Left lung (tissue), 10 donors: ENCODE measurements around the gene FOXD1. TPM values are rescaled to one million over a fixed set of nuclear protein-coding genes. Genes with fewer than 3 reads are reported as not detected.
"Not testable (repeated sequence)": the region's sequence is repeated elsewhere in the genome, so short reads cannot be mapped to it uniquely, and the experiment has no call there.

Source experiments
- ATAC-seq: fragments of 200-7000 bp; cut with Tn5 transposase; one replicate; pipeline ENCODE4 v1.9.1; 2020; ENCODE audit warnings: moderate library complexity
- DNase-seq, 4 donors: peaks; one replicate each; pipeline ENCODE4 v3.0.0-alpha.2; 2013 to 2020
- H3K27ac ChIP-seq, 2 donors: fragments of 200-600 bp; sonication (generic) in 1 of 2; one replicate each; pipeline versions ENCODE4 v1.5.0 to v1.8.0; 2020 to 2021
- H3K27me3 ChIP-seq, 2 donors: fragments of 200-600 bp; sonication (generic) in 1 of 2; one replicate each; pipeline versions ENCODE4 v1.5.0 to v1.8.0; 2020 to 2021
- H3K36me3 ChIP-seq, 2 donors: fragments of 200-600 bp; sonication (generic) in 1 of 2; one replicate each; pipeline versions ENCODE4 v1.5.0 to v1.8.0; 2020 to 2021
- H3K4me1 ChIP-seq, 2 donors: fragments of 200-600 bp; one replicate each; pipeline ENCODE4 v1.8.0; 2021
- H3K4me3 ChIP-seq, 2 donors: fragments of 200-600 bp; sonication (generic) in 1 of 2; one replicate each; pipeline versions ENCODE4 v1.5.0 to v1.8.0; 2020 to 2021; ENCODE audit warnings: mild to moderate bottlenecking in 1 of 2
- H3K9me3 ChIP-seq, 2 donors: fragments of 200-600 bp; sonication (generic) in 1 of 2; one replicate each; pipeline versions ENCODE4 v1.5.0 to v1.8.0; 2020 to 2021
- intact Hi-C, 2 donors: fragments of 100-400 bp; cut with DNase I; formaldehyde crosslinking; loops; one replicate each; pipeline versions ENCODE4 v1.11.2 to v1.14.2; 2022
- polyA plus RNA-seq, 6 donors: library from polyadenylated mRNA; unstranded; fragments of 120-200 nt; gene quantifications; one replicate each; pipeline ENCODE4 v1.2.1, GENCODE V29; 2013; ENCODE audit not compliant: insufficient read length in 6 of 6
- total RNA-seq, 2 donors: library from RNA; stranded (reverse); fragmentation: NEBNext Ultra II Directional; extraction: Animal tissue kit (Norgen Biotek cat#: 25700); gene quantifications; one replicate each; pipeline ENCODE4 v1.2.1, GENCODE V29; 2021
- TF ChIP-seq, protein P1 (sequence below), 2 donors: fragments of 200-600 bp; sonication (generic) in 1 of 2; IDR thresholded peaks; one replicate each; pipeline versions ENCODE4 v1.5.0 to v1.8.0; 2021; ENCODE audit warnings: antibody characterized with exemption in 2 of 2
- donor health status: DM: no; HTN: yes; CAD: no.
- donor health status: DM: no; HTN: no; CAD: no.

The FOXD1 gene
- total and polyA plus RNA-seq, 8 donors, result 0.09 to 0.29 (median 0.10) TPM; not detected in 4

DNA sequence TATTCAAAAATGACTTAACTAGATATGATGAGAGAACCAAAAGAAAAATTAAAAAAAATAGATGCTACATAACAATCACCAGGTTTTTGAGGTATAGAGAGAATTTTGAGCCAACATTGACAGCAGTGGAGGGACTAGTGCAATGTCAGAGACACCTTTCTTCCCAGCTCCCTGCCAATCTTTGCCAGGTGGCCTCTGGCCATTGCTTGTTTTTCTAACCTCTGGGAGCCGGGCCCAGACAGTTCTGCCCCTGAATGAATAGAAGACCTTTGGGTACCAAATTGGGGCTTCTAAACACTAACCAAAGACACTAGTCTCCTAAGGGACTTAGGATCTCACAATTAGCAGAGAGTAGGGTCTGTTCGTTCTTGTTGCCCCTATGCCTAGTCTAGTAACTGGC lies 33.4 kb downstream of the FOXD1 start:
- intact Hi-C loops, result no loop called here
- Histone ChIP-seq H3K27me3 (peaks cover 71 to 99% of the 10 kb centered on the region in 2 donors), H3K36me3 (no peaks in the 10 kb centered on the region), H3K27ac (no peak overlapping the region), H3K4me1 (peaks cover 8 to 9% of the 10 kb centered on the region in 2 donors), H3K9me3 (no peaks in the 10 kb centered on the region), H3K4me3 (no peak overlapping the region)
- DNase-seq, result no peak
- TF ChIP-seq, protein P1, sequence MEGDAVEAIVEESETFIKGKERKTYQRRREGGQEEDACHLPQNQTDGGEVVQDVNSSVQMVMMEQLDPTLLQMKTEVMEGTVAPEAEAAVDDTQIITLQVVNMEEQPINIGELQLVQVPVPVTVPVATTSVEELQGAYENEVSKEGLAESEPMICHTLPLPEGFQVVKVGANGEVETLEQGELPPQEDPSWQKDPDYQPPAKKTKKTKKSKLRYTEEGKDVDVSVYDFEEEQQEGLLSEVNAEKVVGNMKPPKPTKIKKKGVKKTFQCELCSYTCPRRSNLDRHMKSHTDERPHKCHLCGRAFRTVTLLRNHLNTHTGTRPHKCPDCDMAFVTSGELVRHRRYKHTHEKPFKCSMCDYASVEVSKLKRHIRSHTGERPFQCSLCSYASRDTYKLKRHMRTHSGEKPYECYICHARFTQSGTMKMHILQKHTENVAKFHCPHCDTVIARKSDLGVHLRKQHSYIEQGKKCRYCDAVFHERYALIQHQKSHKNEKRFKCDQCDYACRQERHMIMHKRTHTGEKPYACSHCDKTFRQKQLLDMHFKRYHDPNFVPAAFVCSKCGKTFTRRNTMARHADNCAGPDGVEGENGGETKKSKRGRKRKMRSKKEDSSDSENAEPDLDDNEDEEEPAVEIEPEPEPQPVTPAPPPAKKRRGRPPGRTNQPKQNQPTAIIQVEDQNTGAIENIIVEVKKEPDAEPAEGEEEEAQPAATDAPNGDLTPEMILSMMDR (IDR thresholded peaks at IDR 0.05), result no peak
- ATAC-seq, result no peak

DNA sequence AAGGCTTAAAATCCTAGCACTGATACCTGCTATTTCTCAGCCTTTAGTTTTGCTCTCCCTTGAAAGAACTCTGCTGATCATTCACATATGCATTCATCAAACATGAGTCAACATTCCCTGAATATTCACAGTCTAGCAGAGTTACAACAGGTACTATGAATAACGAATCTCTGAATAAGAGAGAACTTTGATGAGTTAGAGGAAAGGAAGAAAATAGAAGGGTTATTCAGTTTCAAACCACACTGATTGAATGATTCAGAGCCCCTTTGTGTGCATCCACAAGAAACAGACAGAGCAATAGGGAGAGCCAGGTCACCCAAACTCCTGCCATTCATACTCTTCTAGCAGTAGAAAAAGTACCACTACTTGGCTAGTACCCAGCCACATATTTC lies 36.0 kb downstream of the FOXD1 start:
- H3K36me3 ChIP-seq, result no peaks in the 10 kb centered on the region
- H3K27ac ChIP-seq, result no peak overlapping the region
- intact Hi-C loops, result no loop called here
- peaks cover 45 to 99% of the 10 kb centered on the region in 2 donors for H3K27me3 ChIP-seq
- TF ChIP-seq, protein P1 (IDR thresholded peaks at IDR 0.05), result no peak
- H3K9me3 ChIP-seq, result no peaks in the 10 kb centered on the region
- DNase-seq, result no peak
- H3K4me1 ChIP-seq, result no peaks in the 10 kb centered on the region
- H3K4me3 ChIP-seq, result no peak overlapping the region
- ATAC-seq, result no peak

DNA sequence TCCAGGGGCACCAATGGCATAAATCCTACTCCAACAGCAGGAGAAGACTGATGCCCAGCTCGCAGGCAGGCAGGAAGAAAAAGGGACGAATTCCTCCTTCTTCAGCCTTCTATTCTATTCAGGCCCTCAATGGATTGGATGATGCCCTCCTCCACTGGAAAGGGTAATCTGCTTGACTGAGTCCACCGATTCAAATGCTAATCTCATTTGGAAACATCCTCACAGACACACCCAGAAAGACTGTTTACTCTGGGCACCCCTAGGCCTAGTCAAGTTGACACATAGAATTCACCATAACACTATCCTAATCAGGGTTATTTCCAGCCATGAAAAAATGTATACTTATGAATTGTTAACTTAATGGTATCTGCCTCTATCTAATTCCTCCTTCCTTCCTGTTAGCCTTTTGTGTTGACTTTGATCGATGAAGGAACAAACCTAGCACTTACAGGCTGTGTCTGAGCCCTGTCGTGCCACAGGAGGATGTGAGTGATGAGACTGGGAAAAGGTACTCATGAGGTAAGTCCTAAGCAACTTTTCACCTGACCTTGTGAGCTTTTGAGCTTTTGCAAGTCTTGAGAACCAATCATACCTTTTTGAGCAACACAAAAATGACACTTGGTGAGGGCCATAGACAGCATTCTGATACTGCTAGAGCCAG lies 36.5 kb downstream of the FOXD1 start:
- Histone ChIP-seq H3K4me1 (no peaks in the 10 kb centered on the region), H3K27me3 (peaks cover 40 to 99% of the 10 kb centered on the region in 2 donors), H3K4me3 (no peak overlapping the region), H3K36me3 (no peaks in the 10 kb centered on the region), H3K9me3 (no peaks in the 10 kb centered on the region), H3K27ac (no peak overlapping the region)
- DNase-seq (no peak), ATAC-seq (no peak)
- intact Hi-C loops, result no loop called here
- TF ChIP-seq, protein P1 (IDR thresholded peaks at IDR 0.05), result no peak

DNA sequence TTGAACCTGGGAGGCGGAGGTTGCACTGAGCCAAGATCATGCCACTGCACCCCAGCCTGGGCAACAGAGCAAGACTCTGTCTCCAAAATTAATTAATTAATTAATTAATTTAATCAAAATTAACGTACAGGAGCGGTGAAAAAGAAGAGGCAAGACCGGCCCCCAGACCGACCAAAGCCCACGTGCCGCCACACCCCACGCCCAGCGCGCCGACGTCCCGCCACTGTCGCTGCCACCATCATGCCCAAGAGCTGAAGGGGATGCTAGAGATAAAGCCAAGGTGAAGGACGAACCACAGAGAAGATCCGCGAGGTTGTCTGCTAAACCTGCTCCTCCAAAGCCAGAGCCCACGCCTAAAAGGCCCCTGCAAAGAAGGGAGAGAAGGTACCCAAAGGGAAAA lies 38.6 kb downstream of the FOXD1 start:
- H3K4me1 ChIP-seq, H3K36me3 ChIP-seq, H3K4me3 ChIP-seq, intact Hi-C loops, ATAC-seq, H3K27ac ChIP-seq, H3K9me3 ChIP-seq: not testable (repeated sequence)
- peak in 1 of 4 donors; percentile 57 for DNase-seq
- H3K27me3 ChIP-seq, result peaks cover 20 to 96% of the 10 kb centered on the region in 2 donors

DNA sequence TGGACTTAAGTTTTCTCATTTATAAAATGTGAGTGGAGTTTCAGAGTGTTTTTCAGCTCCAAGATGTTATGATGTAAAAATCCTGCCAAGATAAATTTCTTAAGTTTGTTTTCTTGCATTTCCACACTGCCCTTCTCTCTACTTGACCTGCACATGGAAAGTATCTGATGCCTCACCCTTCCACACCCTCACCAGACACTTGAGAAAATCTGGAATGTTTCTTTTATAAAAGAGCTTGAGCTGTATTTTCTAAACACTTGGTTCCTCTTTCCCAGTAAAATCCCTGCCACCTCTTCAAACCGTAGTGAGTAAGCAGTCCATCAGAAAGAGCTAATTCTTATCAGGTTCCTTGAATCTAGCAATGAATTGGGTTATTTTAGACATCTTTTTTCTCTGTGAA lies 42.9 kb downstream of the FOXD1 start:
- H3K36me3 ChIP-seq, result no peaks in the 10 kb centered on the region
- H3K9me3 ChIP-seq, result no peaks in the 10 kb centered on the region
- TF ChIP-seq, protein P1 (IDR thresholded peaks at IDR 0.05), result no peak
- no peak overlapping the region for H3K4me3 ChIP-seq
- no peaks in the 10 kb centered on the region for H3K4me1 ChIP-seq
- peaks cover 9 to 73% of the 10 kb centered on the region in 2 donors for H3K27me3 ChIP-seq
- no peak overlapping the region for H3K27ac ChIP-seq
- intact Hi-C loops, result no loop called here
- DNase-seq (no peak), ATAC-seq (peak; percentile 84)

DNA sequence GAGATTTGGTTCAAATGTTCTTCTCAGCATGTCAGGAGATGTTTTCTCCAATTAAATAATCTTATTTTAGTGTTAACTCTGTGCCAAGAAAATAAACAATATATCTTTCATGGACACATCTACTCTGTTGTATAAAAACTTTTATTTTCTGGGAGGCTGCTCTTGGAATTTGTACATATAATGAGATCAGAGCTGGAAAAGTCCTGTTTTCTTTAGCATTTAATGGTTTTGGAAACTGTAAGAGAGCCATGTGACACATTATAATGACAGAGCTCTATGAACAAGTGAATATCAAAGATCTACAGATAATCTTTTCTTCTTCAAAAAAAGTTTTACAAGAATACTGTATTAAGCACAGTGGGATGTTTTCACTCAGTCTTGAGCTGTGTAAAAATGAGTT lies 48.8 kb downstream of the FOXD1 start:
- H3K4me1 ChIP-seq, result no peaks in the 10 kb centered on the region
- DNase-seq (no peak), ATAC-seq (no peak)
- H3K36me3 ChIP-seq, result no peaks in the 10 kb centered on the region
- TF ChIP-seq, protein P1 (IDR thresholded peaks at IDR 0.05), result no peak
- no peaks in the 10 kb centered on the region for H3K9me3 ChIP-seq
- intact Hi-C loops, result no loop called here
- H3K4me3 ChIP-seq, result no peak overlapping the region
- H3K27ac ChIP-seq, result no peak overlapping the region
- H3K27me3 ChIP-seq, result peaks cover 11 to 58% of the 10 kb centered on the region in 2 donors
